Gastrocnemius medialis (tissue), 4 donors: ENCODE measurements around the gene GOLGA6L1.
"Not testable (repeated sequence)": the region's sequence is repeated elsewhere in the genome, so short reads cannot be mapped to it uniquely, and the experiment has no call there.

Experiments used
- CTCF ChIP-seq, 5 experiments: fragments of 450-650 bp in 3 of 5; fragments of 200-600 bp in 2 of 5; sonication (generic) in 2 of 5; IDR thresholded peaks in 4 of 5; conservative IDR thresholded peaks in 1 of 5; 1 replicate in 4 of 5; 2 replicates in 1 of 5; pipeline ENCODE4 v1.5.1; 2016 to 2019; ENCODE audit warnings: antibody characterized with exemption in 5 of 5, mild to moderate bottlenecking in 3 of 5, moderate library complexity in 3 of 5
- POLR2A ChIP-seq, 2 donors: fragments of 450-650 bp; IDR thresholded peaks; one replicate each; pipeline ENCODE4 v1.6.1; 2017; ENCODE audit warnings: antibody characterized with exemption in 2 of 2, mild to moderate bottlenecking in 2 of 2, moderate library complexity in 2 of 2

- TF ChIP-seq CTCF (IDR thresholded peaks at IDR 0.05 in 4 of 5, conservative IDR thresholded peaks at IDR 0.05 in 1 of 5); POLR2A (IDR thresholded peaks at IDR 0.05): not testable (repeated sequence)
These were observed at the start of gene GOLGA6L1 for GRCh38 chr15:23136722-23137121.
